Activated naive CD4-positive, alpha-beta T cell treated with anti-CD3 and anti-CD28 coated beads, Interleukin-2, amount 50 U/mL, for 24 hours (primary cell): ENCODE data around the gene CFAP298.
"Not testable (repeated sequence)": the region's sequence is repeated elsewhere in the genome, so short reads cannot be mapped to it uniquely, and the experiment has no call there.

Experiments
- H3K27ac Mint-ChIP-seq: one replicate; pipeline ENCODE4 v1.8.0; 2021; ENCODE audit warnings: mild to moderate bottlenecking, mixed read lengths
- H3K27me3 Mint-ChIP-seq: one replicate; pipeline ENCODE4 v1.8.0; 2021; ENCODE audit warnings: mixed read lengths
- H3K36me3 Mint-ChIP-seq: one replicate; pipeline ENCODE4 v1.8.0; 2021; ENCODE audit warnings: mixed read lengths
- H3K4me1 Mint-ChIP-seq: one replicate; pipeline ENCODE4 v1.8.0; 2021; ENCODE audit warnings: mixed read lengths
- H3K4me3 Mint-ChIP-seq: one replicate; pipeline ENCODE4 v1.8.0; 2021; ENCODE audit warnings: mild to moderate bottlenecking, mixed read lengths
- H3K9me3 Mint-ChIP-seq: one replicate; pipeline ENCODE4 v1.8.0; 2021; ENCODE audit warnings: mixed read lengths

CFAP298 gene

GRCh38 chr21:32612075-32612998, at the start of gene CFAP298:
TSS of gene CFAP298 (minus strand) at chr21:32612377. CDS start at chr21:32612243, 134 bp downstream.
- Mint-ChIP-seq H3K4me3 (peak within 1 kb of the TSS; percentile 97), H3K9me3 (no peaks in the 10 kb centered on the region), H3K27me3 (no peaks in the 10 kb centered on the region), H3K27ac (peak within 1 kb of the TSS; percentile 94), H3K4me1 (peaks cover 15% of the 10 kb centered on the region), H3K36me3 (peaks cover 4% of the 10 kb centered on the region)

GRCh38 chr21:32661026-32661782, 49.0 kb upstream of the CFAP298 start:
- H3K27ac Mint-ChIP-seq, H3K27me3 Mint-ChIP-seq, H3K4me1 Mint-ChIP-seq, H3K4me3 Mint-ChIP-seq, H3K9me3 Mint-ChIP-seq: not testable (repeated sequence)
- H3K36me3 Mint-ChIP-seq, result peaks cover 34% of the 10 kb centered on the region

- peaks cover 15% of the 10 kb centered on the region for H3K36me3 Mint-ChIP-seq
- H3K9me3 Mint-ChIP-seq, result no peaks in the 10 kb centered on the region
- no peaks in the 10 kb centered on the region for H3K4me1 Mint-ChIP-seq
- H3K27ac Mint-ChIP-seq, result no peak overlapping the region
- no peaks in the 10 kb centered on the region for H3K27me3 Mint-ChIP-seq
- H3K4me3 Mint-ChIP-seq, result no peak overlapping the region
These were observed 46.3 kb upstream of the CFAP298 start for GRCh38 chr21:32658524-32658923.

- Mint-ChIP-seq H3K27me3 (no peaks in the 10 kb centered on the region), H3K36me3 (peaks cover 11% of the 10 kb centered on the region), H3K4me1 (peaks cover 11% of the 10 kb centered on the region), H3K9me3 (no peaks in the 10 kb centered on the region), H3K4me3 (no peak overlapping the region), H3K27ac (no peak overlapping the region)
These were observed 41.2 kb upstream of the CFAP298 start for GRCh38 chr21:32653326-32653901.

- Mint-ChIP-seq H3K4me3 (no peak overlapping the region), H3K36me3 (peaks cover 8% of the 10 kb centered on the region), H3K9me3 (no peaks in the 10 kb centered on the region), H3K27me3 (no peaks in the 10 kb centered on the region), H3K4me1 (peaks cover 11% of the 10 kb centered on the region), H3K27ac (no peak overlapping the region)
These were observed 36.0 kb upstream of the CFAP298 start for GRCh38 chr21:32648165-32648564.

- Mint-ChIP-seq H3K27me3 (no peaks in the 10 kb centered on the region), H3K4me3 (no peak overlapping the region), H3K36me3 (peaks cover 8% of the 10 kb centered on the region), H3K27ac (no peak overlapping the region), H3K4me1 (peaks cover 4% of the 10 kb centered on the region), H3K9me3 (no peaks in the 10 kb centered on the region)
These were observed 33.3 kb upstream of the CFAP298 start for GRCh38 chr21:32645261-32646182.

GRCh38 chr21:32641710-32642698, 29.8 kb upstream of the CFAP298 start:
- H3K4me1 Mint-ChIP-seq, result no peaks in the 10 kb centered on the region

GRCh38 chr21:32626621-32627196, 14.5 kb upstream of the CFAP298 start:
- Mint-ChIP-seq H3K4me1 (peaks cover 5% of the 10 kb centered on the region), H3K4me3 (no peak overlapping the region), H3K27ac (no peak overlapping the region), H3K9me3 (no peaks in the 10 kb centered on the region), H3K27me3 (peaks cover 2% of the 10 kb centered on the region), H3K36me3 (peaks cover 13% of the 10 kb centered on the region)

More at GRCh38 chr21:32641710-32642698, 29.8 kb upstream of the CFAP298 start:
- Mint-ChIP-seq H3K4me3 (no peak overlapping the region), H3K9me3 (no peaks in the 10 kb centered on the region), H3K27me3 (no peaks in the 10 kb centered on the region), H3K36me3 (peaks cover 13% of the 10 kb centered on the region), H3K27ac (no peak overlapping the region)

GRCh38 chr21:32618218-32618617, 6.0 kb upstream of the CFAP298 start:
- not testable (repeated sequence) for H3K4me1 Mint-ChIP-seq, H3K9me3 Mint-ChIP-seq, H3K36me3 Mint-ChIP-seq, H3K27ac Mint-ChIP-seq, H3K4me3 Mint-ChIP-seq
- H3K27me3 Mint-ChIP-seq, result peaks cover 10% of the 10 kb centered on the region

- peak overlapping the region; percentile 97 for H3K4me3 Mint-ChIP-seq
- H3K27ac Mint-ChIP-seq, result no peak overlapping the region
- H3K36me3 Mint-ChIP-seq, result peaks cover 2% of the 10 kb centered on the region
- H3K4me1 Mint-ChIP-seq, result peaks cover 15% of the 10 kb centered on the region
- H3K9me3 Mint-ChIP-seq, result no peaks in the 10 kb centered on the region
- peaks cover 1% of the 10 kb centered on the region for H3K27me3 Mint-ChIP-seq
These were observed 1.4 kb upstream of the CFAP298 start for GRCh38 chr21:32613436-32614043.

- peak overlapping the region; percentile 97 for H3K4me3 Mint-ChIP-seq
- H3K27ac Mint-ChIP-seq, result peak overlapping the region; percentile 94
- peaks cover 1% of the 10 kb centered on the region for H3K27me3 Mint-ChIP-seq
- peaks cover 2% of the 10 kb centered on the region for H3K36me3 Mint-ChIP-seq
- H3K4me1 Mint-ChIP-seq, result peaks cover 15% of the 10 kb centered on the region
- H3K9me3 Mint-ChIP-seq, result no peaks in the 10 kb centered on the region
These were observed 791 bp upstream of the CFAP298 start for GRCh38 chr21:32612999-32613337.

- peak overlapping the region; percentile 94 for H3K27ac Mint-ChIP-seq
- peak overlapping the region; percentile 97 for H3K4me3 Mint-ChIP-seq
- H3K36me3 Mint-ChIP-seq, result peaks cover 7% of the 10 kb centered on the region
- H3K9me3 Mint-ChIP-seq, result no peaks in the 10 kb centered on the region
- peaks cover 15% of the 10 kb centered on the region for H3K4me1 Mint-ChIP-seq
- no peaks in the 10 kb centered on the region for H3K27me3 Mint-ChIP-seq
These were observed 643 bp downstream of the CFAP298 start for GRCh38 chr21:32611471-32611997.

- H3K27me3 Mint-ChIP-seq, H3K27ac Mint-ChIP-seq, H3K36me3 Mint-ChIP-seq, H3K9me3 Mint-ChIP-seq: not testable (repeated sequence)
- H3K4me3 Mint-ChIP-seq, result peak overlapping the region; percentile 68
- H3K4me1 Mint-ChIP-seq, result peaks cover 18% of the 10 kb centered on the region
These were observed 1.2 kb downstream of the CFAP298 start for GRCh38 chr21:32610940-32611339.
